Activated CD4-positive, alpha-beta T cell treated with anti-CD3 and anti-CD28 coated beads, Interleukin-10, Interleukin-2, amounts not matched to agents 100 ng/mL and 50 ng/mL, durations not matched to agents 16 hours and 8 hours (primary cell): ENCODE measurements around the gene HNF1A.
A peak's percentile ranks its signal among the peaks of the same experiment; 100 is the strongest.
"Not testable (repeated sequence)": the region's sequence is repeated elsewhere in the genome, so short reads cannot be mapped to it uniquely, and the experiment has no call there.

Experiments used
- DNase-seq: peaks from one replicate; pipeline ENCODE4 v3.0.0-alpha.2; 2020

HNF1A gene

GRCh38 chr12:121015825-121016766, 37.8 kb downstream of the HNF1A start, which contains the start of gene C12orf43:
Gene C12orf43 (minus strand): TSS chr12:121016487. CDS start chr12:121016474, 13 bp downstream.
- DNase-seq, result peak; percentile 96

DNA sequence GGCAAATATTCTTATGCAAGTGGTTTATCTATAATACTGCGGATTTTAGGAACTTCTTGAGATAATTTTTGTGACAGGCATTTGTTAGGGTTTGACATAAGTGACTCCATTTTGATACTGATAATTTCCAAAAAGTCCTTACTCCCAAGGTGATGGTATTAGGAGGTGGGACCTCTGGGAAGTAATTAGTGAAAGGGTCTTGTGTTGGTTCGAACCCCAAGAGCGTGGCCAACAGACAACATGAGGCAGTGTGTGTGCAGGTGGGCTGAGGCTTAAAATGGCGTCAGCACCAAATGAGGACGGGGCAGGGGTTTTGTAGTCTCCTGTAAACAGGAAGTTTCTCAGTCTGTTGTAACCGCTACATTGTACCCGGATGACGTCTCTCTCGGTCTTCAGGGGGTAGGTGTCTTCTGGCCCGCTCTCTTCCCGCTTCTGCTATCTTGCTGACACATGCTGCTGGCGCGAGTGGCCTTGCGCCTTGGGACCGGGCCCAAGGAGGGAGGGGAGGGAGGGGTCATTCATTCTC, 39.7 kb downstream of the HNF1A start:
- DNase-seq, result no peak

DNA sequence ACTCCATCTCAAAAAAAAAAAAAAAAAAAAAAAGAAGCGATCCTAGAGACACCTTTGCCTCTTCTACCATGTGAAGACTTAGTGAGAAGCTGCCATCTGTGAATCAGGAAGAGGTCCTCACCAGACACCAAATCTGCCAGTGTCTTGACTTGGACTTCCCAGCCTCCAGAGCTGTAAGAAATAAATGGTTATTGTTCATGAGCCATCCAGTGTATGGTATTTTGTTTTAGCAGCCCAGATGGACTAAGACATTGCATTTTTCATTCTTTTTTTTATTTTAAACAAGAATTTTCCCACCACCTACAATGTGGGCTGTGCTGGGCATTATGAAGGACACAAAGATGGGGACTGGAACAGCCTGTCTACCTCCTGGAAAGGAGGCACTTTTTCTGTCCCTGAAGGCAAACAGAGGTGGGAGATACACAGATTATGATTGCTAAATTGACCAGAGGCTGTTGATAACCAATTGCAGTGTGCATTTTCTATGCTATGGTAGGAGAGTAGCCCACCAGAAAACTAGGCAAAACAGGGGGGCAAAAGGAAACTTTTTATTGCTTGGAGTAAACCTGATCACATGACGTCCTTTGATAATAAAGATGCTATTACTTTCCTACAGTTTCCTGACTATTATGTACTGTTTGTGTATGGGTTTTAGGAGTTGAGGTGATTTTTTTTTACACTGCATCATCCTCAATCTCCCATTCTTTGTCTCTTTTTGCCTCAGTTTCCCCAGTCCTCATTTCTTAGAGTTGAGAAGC, 40.7 kb downstream of the HNF1A start:
- no peak for DNase-seq

- DNase-seq, result no peak
Measured at GRCh38 chr12:121021754-121022153, 43.4 kb downstream of the HNF1A start.

- no peak for DNase-seq
Measured at GRCh38 chr12:121022713-121023112, 44.4 kb downstream of the HNF1A start.

DNA sequence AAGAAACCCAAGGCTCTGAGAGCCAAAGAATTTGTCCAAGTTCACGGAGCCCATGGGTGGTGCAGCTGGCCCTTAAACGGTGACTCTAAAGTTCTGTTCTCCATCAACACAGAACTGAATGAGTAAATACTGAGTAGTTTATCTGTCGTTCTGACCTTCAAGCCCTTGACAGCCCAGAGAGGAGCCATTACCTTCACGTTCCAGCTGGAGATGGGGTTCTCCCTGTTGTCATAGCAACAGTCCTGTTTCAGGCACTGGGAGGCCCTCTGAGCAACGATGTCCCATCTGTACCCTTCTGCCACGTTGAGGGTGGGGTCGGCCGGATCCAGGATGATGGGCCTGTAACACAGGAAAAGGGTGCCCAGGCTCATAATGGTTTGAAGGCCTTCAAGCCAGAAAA, 45.5 kb downstream of the HNF1A start:
- DNase-seq, result no peak

- no peak for DNase-seq
Measured at GRCh38 chr12:121025442-121026226, 47.3 kb downstream of the HNF1A start.

DNA sequence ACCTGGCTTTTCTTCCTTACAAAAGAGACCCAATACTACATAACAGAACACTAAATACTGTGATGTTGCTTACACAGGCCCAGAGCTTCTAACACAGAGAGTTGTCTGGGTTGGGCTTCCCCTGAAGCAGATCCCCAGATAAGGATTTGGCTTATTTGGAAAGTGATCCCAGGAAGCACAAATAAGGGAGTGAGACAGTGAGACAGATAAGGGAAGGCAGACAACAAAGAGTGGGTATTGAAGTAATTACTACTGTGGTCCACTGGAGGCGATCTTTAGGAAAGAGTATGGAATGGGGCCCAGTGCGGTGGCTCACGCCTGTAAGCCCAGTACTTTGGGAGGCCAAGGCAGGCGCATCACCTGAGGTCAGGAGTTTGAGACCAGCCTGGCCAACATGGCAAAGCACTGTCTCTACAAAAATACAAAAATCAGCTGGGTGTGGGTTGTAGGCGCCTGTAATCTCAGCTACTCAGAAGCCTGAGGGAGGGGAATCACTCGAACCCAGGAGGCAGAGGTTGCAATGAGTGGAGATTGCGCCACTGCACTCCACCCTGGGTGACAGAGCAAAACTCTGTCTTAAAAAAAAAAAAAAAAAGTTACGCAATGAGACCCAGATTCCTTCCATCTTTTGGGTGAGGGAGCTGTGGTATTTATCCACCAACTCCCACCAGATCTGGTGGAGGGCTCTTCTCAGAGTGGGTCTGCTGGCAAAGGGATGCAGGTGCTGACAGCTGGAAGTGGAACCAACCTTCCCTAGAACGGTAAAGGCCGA, 48.1 kb downstream of the HNF1A start:
- no peak for DNase-seq

- no peak for DNase-seq
Measured at GRCh38 chr12:121030576-121031212, 52.4 kb downstream of the HNF1A start.

DNA sequence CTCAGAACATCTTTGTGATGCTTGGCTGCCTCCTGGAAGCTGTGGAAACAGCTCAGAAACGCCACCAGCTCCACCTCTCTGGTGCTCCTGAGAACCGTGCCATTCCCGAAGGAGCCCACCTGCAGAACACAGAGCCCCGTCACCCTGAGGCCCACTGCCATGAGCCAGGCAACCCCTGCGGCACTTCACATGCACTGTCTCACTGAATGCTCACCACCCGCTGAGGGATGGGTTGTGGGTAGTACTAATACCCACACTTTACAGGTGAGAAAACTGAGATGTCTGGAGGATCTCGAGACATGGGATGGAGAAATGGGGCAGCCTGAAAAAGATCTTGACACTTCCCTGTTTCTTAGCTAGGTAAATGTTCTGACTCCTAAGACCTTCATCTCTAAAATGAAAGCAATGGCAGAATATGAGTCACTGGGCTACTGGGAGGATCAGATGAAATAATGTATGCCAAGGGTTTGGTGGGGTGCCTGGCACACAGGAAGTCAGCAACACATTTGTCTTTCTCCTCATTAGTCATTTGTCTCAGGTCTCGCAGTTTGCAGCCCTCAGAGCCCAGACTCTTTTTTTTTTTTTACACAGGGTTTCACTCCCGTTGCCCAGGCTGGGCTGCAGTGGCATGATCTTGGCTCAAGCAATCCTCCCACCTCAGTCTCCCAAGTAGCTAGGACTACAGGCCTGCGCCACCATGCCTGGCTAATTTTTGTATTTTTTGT, 55.4 kb downstream of the HNF1A start:
- peak; percentile 94 for DNase-seq

DNA sequence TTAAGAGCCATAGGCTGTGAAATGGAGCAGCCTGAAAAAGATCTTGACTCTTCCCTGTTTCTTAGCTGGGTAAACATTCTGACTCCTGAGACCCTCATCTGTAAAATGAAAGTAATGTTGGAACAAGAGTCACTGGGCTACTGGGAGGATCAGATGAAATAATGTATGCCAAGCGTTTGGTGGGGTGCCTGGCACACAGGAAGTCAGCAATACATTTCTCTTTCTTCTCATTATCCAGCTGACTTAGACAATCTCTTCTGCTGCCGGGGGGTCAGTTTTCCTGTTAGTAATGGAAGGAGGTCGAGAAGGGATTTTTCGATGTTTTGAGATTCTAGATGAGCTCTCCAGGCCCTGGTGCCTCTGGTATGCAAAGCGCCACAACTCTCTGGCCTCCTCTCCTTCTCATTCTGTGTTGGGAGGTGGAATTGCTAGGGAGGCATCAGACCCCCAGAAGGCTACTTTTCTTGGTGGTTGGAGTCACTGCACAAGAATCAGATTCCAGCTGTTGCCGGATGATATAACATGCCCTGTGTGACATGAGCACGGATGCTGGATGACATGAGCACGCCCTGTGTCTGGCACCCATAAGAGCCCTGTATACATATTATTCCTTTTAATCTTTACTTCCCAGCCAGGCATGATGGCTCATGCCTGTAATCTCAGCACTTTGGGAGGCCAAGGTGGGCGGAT, 56.4 kb downstream of the HNF1A start:
- DNase-seq, result peak; percentile 24

DNA sequence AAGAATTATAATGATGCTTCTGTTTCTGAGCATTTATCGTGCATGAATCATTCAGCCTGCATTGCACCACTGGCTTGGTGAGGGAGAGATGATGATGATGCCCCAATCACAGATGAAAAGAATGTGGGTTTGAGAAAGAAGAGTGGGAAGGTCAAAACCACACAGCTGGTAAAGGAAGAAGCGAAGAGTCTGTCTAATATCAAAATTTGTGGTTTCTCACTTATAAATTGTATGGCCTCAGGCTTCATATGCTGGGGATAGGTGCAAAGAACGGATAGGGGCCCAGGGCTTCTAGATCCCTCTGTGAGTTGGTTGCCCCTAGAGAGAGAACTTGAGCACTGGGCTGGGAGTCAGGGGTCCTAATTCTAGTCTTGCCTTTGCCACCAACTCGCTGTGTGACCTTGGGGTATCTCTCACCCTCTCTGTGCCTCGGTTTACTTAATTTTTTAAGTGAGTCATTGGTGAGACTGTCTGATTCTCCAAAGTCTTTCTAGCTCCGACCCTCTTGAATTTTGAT, 58.5 kb downstream of the HNF1A start:
- DNase-seq, result peak; percentile 91

DNA sequence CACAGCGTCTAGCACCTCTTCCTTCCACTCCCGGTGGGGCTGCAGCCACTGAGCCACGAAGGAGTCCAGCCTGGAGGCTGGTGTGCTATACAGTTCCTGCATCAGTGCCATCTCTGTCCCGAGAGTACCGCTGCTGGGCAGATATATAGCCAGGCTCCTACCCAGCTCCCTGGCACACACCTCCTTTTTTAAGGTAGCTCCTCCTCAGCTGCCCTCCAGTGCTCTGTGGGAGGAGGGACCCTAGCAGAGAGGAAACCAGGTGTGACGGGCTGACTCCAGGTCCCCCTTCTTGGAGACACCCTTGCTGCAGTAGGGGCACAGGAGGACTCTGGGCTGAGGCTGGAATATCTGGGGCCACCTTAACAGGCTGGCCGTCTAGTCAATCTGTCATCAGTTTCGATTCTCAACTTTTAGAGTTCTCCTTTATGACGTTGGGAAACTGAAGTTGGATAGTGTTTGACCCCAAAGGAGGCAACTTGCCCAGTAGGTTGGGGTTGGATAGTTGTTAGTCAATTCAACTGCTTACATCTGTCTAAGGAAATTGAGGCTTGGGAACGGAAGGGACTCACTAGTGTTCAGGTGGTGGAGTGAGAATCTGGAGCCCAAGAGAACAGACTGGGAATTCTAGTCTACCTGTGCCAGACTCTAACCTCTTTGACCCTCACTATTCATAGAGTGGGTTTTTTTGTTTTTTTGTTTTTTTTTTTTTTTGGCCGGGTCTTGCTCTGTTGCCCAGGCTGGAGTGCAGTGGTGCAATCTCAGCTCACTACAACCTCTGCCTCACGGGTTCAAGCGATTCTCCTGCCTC, 60.7 kb downstream of the HNF1A start, which contains the start of gene OASL:
TSS of gene OASL (minus strand) at position 386 of the 808 bp plus-strand sequence. CDS start at position 111, 275 bp downstream.
- peak; percentile 74 for DNase-seq

- no peak for DNase-seq
Measured at GRCh38 chr12:121043067-121043466, 64.7 kb downstream of the HNF1A start.

DNA sequence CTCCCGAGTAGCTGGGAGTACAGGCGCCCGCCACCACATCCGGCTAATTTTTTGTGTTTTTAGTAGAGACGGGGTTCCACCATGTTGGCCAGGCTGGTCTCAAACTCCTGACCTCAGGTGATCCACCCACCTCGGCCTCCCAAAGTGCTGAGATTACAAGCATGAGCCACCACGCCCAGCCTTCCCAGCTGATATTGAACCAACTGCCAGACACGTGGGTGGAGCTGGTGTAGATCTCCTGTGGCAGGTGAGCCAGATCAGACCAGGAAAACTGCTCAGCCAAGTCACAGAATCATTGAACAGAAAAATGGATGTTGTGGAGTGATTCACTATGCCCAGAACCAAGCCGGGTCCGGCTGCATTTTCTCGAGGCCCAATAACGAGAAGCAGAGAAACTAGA, 69.1 kb downstream of the HNF1A start:
- DNase-seq, result not testable (repeated sequence)

GRCh38 chr12:121048442-121048841, 70.1 kb downstream of the HNF1A start:
- no peak for DNase-seq

- no peak for DNase-seq
Measured at GRCh38 chr12:121050725-121051124, 72.4 kb downstream of the HNF1A start.
